DOHH2 (cell line): ENCODE results near the gene PRIM2.

Experiments used
- EZH2phosphoT487 ChIP-seq: fragments of 200-600 bp; sonication (generic); IDR thresholded peaks from 2 replicates; pipeline ENCODE4 v1.6.1; 2017; ENCODE audit warnings: borderline replicate concordance, mild to moderate bottlenecking, antibody characterized with exemption, low read length, moderate library complexity, mixed read lengths
- TF ChIP-seq, protein P1 (sequence below): fragments of 200-600 bp; sonication (generic); IDR thresholded peaks from one replicate; pipeline ENCODE4 v1.5.1; 2014; ENCODE audit warnings: antibody characterized with exemption, mild to moderate bottlenecking, low read depth, low read length; ENCODE audit not compliant: poor library complexity, severe bottlenecking

DNA sequence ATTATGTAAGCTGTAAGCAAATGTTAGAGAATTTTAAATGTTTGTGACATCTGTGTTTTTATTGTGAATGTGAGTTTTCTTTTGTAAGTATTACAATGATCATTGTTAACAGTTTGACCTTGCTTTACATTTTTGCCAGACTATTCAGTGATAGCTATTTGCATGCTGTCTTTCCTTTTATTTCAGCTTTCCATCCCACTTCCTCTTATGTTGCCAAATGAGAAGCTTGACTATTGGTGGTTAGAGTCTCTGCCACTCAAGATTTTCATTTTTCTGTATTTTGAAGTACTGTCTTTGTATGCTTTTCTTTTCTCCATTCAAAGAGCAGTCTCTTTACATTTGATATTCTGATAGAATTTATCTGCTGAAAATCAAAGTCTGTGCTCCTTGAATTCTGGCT, 104.1 kb downstream of the PRIM2 start:
- TF ChIP-seq, protein P1, sequence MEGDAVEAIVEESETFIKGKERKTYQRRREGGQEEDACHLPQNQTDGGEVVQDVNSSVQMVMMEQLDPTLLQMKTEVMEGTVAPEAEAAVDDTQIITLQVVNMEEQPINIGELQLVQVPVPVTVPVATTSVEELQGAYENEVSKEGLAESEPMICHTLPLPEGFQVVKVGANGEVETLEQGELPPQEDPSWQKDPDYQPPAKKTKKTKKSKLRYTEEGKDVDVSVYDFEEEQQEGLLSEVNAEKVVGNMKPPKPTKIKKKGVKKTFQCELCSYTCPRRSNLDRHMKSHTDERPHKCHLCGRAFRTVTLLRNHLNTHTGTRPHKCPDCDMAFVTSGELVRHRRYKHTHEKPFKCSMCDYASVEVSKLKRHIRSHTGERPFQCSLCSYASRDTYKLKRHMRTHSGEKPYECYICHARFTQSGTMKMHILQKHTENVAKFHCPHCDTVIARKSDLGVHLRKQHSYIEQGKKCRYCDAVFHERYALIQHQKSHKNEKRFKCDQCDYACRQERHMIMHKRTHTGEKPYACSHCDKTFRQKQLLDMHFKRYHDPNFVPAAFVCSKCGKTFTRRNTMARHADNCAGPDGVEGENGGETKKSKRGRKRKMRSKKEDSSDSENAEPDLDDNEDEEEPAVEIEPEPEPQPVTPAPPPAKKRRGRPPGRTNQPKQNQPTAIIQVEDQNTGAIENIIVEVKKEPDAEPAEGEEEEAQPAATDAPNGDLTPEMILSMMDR, result no peak
- no peak for TF ChIP-seq EZH2phosphoT487
